Cardiac muscle cell (in vitro differentiated cells and primary cell): ENCODE measurements around the gene FAM204A. TPM values are rescaled to one million over a fixed set of nuclear protein-coding genes. Genes with fewer than 3 reads are reported as not detected.

Experiments used
- DNase-seq, 2 donors: peaks; one replicate each; pipeline versions ENCODE4 v3.0.0 to v3.0.0-alpha.2; 2010 to 2017; ENCODE audit warnings: low read depth in 1 of 2, low spot score in 1 of 2
- H3K27ac ChIP-seq: fragments of 200-600 bp; sonication (generic); 2 replicates; pipeline ENCODE4 v1.5.1; 2016
- H3K27me3 ChIP-seq: fragments of 200-600 bp; sonication (generic); 2 replicates; pipeline ENCODE4 v1.6.0; 2016; ENCODE audit warnings: control low read depth
- H3K36me3 ChIP-seq: fragments of 200-600 bp; sonication (generic); 2 replicates; pipeline ENCODE4 v1.5.1; 2016; ENCODE audit warnings: control low read depth
- H3K4me1 ChIP-seq: fragments of 200-600 bp; sonication (generic); 2 replicates; pipeline ENCODE4 v1.8.1; 2017; ENCODE audit warnings: low read depth, mild to moderate bottlenecking, mixed run types
- H3K4me3 ChIP-seq: fragments of 200-600 bp; sonication (generic); 2 replicates; pipeline ENCODE4 v1.5.1; 2016; ENCODE audit warnings: mild to moderate bottlenecking
- H3K9me3 ChIP-seq: fragments of 200-600 bp; sonication (generic); 2 replicates; pipeline ENCODE4 v1.5.1; 2017; ENCODE audit warnings: low read depth, mild to moderate bottlenecking, control low read depth
- polyA plus RNA-seq: library from polyadenylated mRNA; unstranded; fragments of >200 nt; fragmentation: Nextera tagmentation; extraction: Ambion mirVana; gene quantifications from 2 replicates; pipeline ENCODE4 v1.2.1, GENCODE V29; 2016
- total RNA-seq: library from RNA; depleted of rRNA; stranded (reverse); fragments of >200 nt; gene quantifications from 2 replicates; pipeline ENCODE4 v1.2.3, GENCODE V29; 2016
- TF ChIP-seq, protein P1 (sequence below): IDR thresholded peaks from 2 replicates; pipeline ENCODE4 v1.5.1; 2012; ENCODE audit warnings: low read depth, mild to moderate bottlenecking, low read length

The FAM204A gene
- total and polyA plus RNA-seq, 2 experiments from 2014 or later: 39.5 to 49.5 TPM

DNA sequence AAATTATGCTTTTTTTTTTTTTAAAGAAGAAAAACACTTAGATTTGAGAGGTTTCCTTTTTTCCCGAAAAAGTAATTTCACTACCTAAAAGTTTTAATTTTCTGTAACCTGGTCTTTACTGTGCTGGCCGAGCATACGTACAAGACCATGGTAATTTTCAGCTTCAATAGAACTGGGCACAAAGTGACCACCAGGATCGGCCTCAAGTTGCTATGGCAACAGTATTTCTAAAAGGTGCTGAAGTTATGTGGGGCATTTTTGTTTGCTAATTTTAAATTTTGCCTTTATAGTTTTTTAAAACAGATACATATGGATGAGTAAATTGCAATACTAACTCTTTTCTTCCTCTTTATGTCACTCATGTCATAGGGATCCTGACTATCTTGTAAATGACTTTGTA is 69.4 kb downstream of the FAM204A start:
- Histone ChIP-seq H3K4me1 (no peaks in the 10 kb centered on the region), H3K9me3 (no peaks in the 10 kb centered on the region), H3K27me3 (peaks cover 58% of the 10 kb centered on the region), H3K36me3 (no peaks in the 10 kb centered on the region), H3K27ac (no peak overlapping the region), H3K4me3 (no peak overlapping the region)
- TF ChIP-seq, protein P1, sequence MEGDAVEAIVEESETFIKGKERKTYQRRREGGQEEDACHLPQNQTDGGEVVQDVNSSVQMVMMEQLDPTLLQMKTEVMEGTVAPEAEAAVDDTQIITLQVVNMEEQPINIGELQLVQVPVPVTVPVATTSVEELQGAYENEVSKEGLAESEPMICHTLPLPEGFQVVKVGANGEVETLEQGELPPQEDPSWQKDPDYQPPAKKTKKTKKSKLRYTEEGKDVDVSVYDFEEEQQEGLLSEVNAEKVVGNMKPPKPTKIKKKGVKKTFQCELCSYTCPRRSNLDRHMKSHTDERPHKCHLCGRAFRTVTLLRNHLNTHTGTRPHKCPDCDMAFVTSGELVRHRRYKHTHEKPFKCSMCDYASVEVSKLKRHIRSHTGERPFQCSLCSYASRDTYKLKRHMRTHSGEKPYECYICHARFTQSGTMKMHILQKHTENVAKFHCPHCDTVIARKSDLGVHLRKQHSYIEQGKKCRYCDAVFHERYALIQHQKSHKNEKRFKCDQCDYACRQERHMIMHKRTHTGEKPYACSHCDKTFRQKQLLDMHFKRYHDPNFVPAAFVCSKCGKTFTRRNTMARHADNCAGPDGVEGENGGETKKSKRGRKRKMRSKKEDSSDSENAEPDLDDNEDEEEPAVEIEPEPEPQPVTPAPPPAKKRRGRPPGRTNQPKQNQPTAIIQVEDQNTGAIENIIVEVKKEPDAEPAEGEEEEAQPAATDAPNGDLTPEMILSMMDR: no peak
- no peak for DNase-seq

DNA sequence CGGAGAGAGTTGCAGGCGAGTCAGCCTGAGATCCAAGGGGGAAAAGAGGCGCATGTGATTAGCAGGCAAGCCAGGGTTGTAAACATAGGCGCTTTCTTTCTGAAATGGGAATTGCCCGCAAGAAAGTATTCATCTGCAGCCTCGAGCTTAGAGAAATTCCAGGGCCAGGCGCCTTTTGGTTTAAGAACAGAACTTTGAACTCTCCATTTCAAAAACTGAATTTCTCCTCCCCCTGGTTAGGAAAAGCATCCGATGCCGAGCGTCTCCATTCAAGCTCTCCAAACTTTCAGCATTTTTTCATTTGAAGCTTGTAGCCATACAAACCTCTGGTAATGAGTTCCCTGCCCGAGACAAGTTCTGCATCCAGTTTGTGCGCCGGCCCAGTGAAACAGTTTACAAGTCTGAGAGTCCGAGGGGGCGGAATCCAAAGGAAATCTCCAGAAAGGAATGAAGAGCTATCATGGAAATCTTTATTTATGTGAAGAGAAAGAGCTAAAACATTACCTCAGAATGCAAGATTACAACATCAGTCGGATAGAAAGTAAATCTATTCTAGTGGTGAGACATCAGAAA is 69.9 kb downstream of the FAM204A start:
- H3K27ac ChIP-seq: no peak overlapping the region
- peaks cover 64% of the 10 kb centered on the region for H3K27me3 ChIP-seq

DNA sequence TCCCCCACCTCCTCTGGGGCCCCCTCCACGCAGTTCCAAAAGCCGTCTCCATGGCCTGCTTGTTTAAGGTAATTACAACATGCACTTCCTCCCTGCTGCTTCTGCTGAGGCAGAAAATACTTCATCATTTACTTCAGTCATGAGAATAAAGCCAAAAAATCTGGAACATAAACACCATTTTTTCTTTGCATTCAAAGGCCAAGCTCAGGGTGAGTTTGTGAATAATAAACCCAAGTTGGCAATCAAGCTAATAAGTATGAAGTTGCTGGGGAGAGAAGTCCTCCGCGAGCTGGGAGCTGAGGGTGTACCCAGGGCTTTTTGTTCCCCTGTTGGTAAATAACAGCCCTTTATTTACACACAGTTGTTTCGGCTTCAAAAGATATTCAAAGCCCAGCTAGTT is 70.5 kb downstream of the FAM204A start:
- no peak overlapping the region for H3K27ac ChIP-seq
- TF ChIP-seq, protein P1: no peak
- H3K36me3 ChIP-seq: no peaks in the 10 kb centered on the region
- DNase-seq: no peak
- no peaks in the 10 kb centered on the region for H3K4me1 ChIP-seq
- no peak overlapping the region for H3K4me3 ChIP-seq
- no peaks in the 10 kb centered on the region for H3K9me3 ChIP-seq
- peaks cover 69% of the 10 kb centered on the region for H3K27me3 ChIP-seq

More for the DNA sequence above, 69.9 kb downstream of the FAM204A start:
- no peaks in the 10 kb centered on the region for H3K36me3 ChIP-seq
- H3K9me3 ChIP-seq: no peaks in the 10 kb centered on the region
- DNase-seq: peak; percentile 2 to 21
- H3K4me3 ChIP-seq: no peak overlapping the region
- TF ChIP-seq, protein P1: no peak
- no peaks in the 10 kb centered on the region for H3K4me1 ChIP-seq

DNA sequence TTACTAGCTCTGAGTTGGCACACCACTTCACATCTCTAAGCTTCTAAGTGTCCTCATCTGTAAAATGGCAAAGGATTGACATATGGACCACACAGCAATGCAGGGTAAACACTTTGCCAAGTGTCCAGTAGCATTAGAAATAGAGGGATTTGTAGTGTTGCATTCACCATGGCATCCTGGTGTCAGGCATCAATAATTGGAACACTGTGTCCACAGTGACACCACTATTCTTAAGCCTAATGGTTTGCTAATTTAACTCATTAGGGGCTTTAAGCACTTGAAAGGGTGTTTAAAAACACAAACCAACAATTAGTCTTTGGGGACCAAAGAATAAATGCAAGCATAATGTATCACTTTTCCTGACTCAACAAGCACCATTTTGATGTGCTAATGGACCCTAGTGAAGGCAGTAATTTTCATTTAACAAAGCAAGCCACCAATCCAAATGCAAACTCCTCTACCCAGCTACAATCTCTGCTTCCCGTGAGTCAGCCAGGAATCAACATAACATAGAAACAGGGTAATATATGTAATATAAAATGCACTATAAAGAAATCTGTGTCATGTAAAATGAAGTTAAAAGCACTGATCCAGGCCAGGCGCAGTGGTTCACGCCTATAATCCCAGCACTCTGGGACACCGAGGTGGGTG is 75.9 kb downstream of the FAM204A start:
- no peaks in the 10 kb centered on the region for H3K9me3 ChIP-seq

DNA sequence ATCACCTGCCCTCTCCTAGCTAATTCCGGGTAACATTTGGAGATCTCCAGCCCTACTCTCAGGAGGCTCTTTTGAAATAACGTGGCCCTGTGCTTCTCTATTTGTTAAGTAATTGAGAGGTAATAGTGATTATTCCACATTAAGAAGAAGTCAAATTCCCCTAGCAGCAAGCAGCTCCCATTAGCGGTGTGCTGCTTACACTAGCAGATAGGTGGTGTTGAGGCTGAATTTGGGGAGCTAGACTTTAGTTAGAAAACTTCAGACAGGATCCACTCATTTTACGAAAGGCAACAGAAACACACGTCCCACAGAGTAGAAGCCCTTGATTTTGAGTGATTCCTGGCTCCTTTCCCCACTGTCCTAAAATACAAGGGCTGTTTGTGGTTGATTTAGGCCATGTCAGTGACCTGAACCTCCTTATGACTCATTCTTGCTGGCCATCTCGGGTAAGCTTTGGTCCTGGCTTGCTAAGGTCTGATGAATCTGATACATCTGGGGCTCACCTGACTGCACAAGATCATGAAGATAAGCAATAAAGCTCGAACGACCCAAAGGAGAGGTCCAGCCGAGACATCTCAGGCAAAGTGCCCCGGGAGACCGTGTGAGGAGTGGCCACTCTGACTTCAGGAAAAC is 77.2 kb downstream of the FAM204A start:
- DNase-seq: no peak
- no peaks in the 10 kb centered on the region for H3K4me1 ChIP-seq
- no peaks in the 10 kb centered on the region for H3K9me3 ChIP-seq
- no peaks in the 10 kb centered on the region for H3K36me3 ChIP-seq
- H3K27ac ChIP-seq: no peak overlapping the region
- TF ChIP-seq, protein P1: no peak
- H3K4me3 ChIP-seq: no peak overlapping the region
- H3K27me3 ChIP-seq: peaks cover 100% of the 10 kb centered on the region

More for the DNA sequence above, 75.9 kb downstream of the FAM204A start:
- TF ChIP-seq, protein P1: no peak
- no peaks in the 10 kb centered on the region for H3K4me1 ChIP-seq
- peaks cover 100% of the 10 kb centered on the region for H3K27me3 ChIP-seq
- no peaks in the 10 kb centered on the region for H3K36me3 ChIP-seq
- H3K4me3 ChIP-seq: no peak overlapping the region
- no peak for DNase-seq
- no peak overlapping the region for H3K27ac ChIP-seq
